Testis (tissue), 3 donors: ENCODE results near the gene MGAT5. TPM values are rescaled to one million over a fixed set of nuclear protein-coding genes. Genes with fewer than 3 reads are reported as not detected.

Experiments used
- DNase-seq: peaks from one replicate; pipeline ENCODE4 v3.0.0-alpha.2; 2019
- H3K27ac ChIP-seq, 2 donors: fragments of 200-600 bp; sonication (generic); one replicate each; pipeline ENCODE4 v1.5.1; 2019
- H3K27me3 ChIP-seq: fragments of 200-600 bp; sonication (generic); one replicate; pipeline ENCODE4 v1.5.1; 2019
- H3K36me3 ChIP-seq: fragments of 200-600 bp; sonication (generic); one replicate; pipeline ENCODE4 v1.5.1; 2017; ENCODE audit warnings: low read depth; ENCODE audit errors: missing control alignments
- H3K4me1 ChIP-seq: fragments of 200-600 bp; sonication (generic); one replicate; pipeline ENCODE4 v1.5.1; 2019
- H3K4me3 ChIP-seq, 2 donors: fragments of 200-600 bp; sonication (generic); one replicate each; pipeline ENCODE4 v1.5.1; 2017 to 2019
- H3K9me3 ChIP-seq: fragments of 200-600 bp; sonication (generic); one replicate; pipeline ENCODE4 v1.5.1; 2017
- CTCF ChIP-seq, 3 experiments: fragments of 450-650 bp in 2 of 3; fragments of 200-600 bp in 1 of 3; sonication (generic) in 1 of 3; IDR thresholded peaks; one replicate each; pipeline ENCODE4 v1.5.1; 2016 to 2019; ENCODE audit warnings: antibody characterized with exemption in 3 of 3, mild to moderate bottlenecking in 2 of 3, moderate library complexity in 1 of 3
- POLR2A ChIP-seq: fragments of 450-650 bp; IDR thresholded peaks from one replicate; pipeline ENCODE4 v1.6.1; 2017; ENCODE audit warnings: antibody characterized with exemption, mild to moderate bottlenecking, moderate library complexity
- WGBS, 2 donors: methylation state at CpG; one replicate each; pipeline ENCODE4 v1.1.5; 2018; 5-methylcytosine and 5-hydroxymethylcytosine counted together
- intact Hi-C: fragments of 100-400 bp; cut with DNase I; formaldehyde crosslinking; loops from one replicate; pipeline ENCODE4 v1.15.1; 2023; ENCODE audit warnings: low total_unique reads
- polyA plus RNA-seq: library from polyadenylated mRNA; stranded (reverse); fragments of 350-450 nt; fragmentation: Illumina TruSeq; extraction: RNeasy Lipid Tissue Mini Kit (QIAGEN cat#74804); gene quantifications from one replicate; pipeline ENCODE4 v1.2.3, GENCODE V29; 2014; ENCODE audit warnings: low read depth, low replicate concordance; ENCODE audit not compliant: insufficient read depth
- total RNA-seq, 2 donors: library from RNA; depleted of rRNA; stranded (reverse); fragments of >200 nt; gene quantifications; one replicate each; pipeline ENCODE4 v1.2.3, GENCODE V29; 2016

MGAT5 gene
- total and polyA plus RNA-seq, 3 donors from 2014 or later = 31.6 to 73.8 (median 64.5) TPM

- no peak for DNase-seq
- TF ChIP-seq CTCF (IDR thresholded peaks at IDR 0.05) (no peak), POLR2A (no peak)
- WGBS, 2 donors = 93 to 97% methylated on average over 2 of the region's 2 CpGs
- Histone ChIP-seq H3K36me3 (no peaks in the 10 kb centered on the region), H3K9me3 (no peaks in the 10 kb centered on the region), H3K27ac (no peak overlapping the region), H3K4me3 (no peak overlapping the region), H3K4me1 (no peaks in the 10 kb centered on the region), H3K27me3 (no peaks in the 10 kb centered on the region)
- intact Hi-C loops = no loop called here
Observed at GRCh38 chr2:134391751-134392160, 137.9 kb downstream of the MGAT5 start.

GRCh38 chr2:134392442-134393074 is 138.7 kb downstream of the MGAT5 start:
- TF ChIP-seq CTCF (IDR thresholded peaks at IDR 0.05) (no peak), POLR2A (no peak)
- Histone ChIP-seq H3K36me3 (no peaks in the 10 kb centered on the region), H3K27me3 (no peaks in the 10 kb centered on the region), H3K4me3 (no peak overlapping the region), H3K4me1 (no peaks in the 10 kb centered on the region), H3K9me3 (no peaks in the 10 kb centered on the region), H3K27ac (peak overlapping the region in 1 of 2 donors; percentile 10)
- 80 to 81% methylated on average over 7 of the region's 7 CpGs for WGBS, 2 donors
- intact Hi-C loops = no loop called here
- no peak for DNase-seq

- Histone ChIP-seq H3K4me3 (no peak overlapping the region), H3K9me3 (no peaks in the 10 kb centered on the region), H3K36me3 (no peaks in the 10 kb centered on the region), H3K4me1 (no peaks in the 10 kb centered on the region), H3K27me3 (no peaks in the 10 kb centered on the region), H3K27ac (no peak overlapping the region)
- intact Hi-C loops = no loop called here
- DNase-seq = peak; percentile 26
- no peak for TF ChIP-seq CTCF (IDR thresholded peaks at IDR 0.05)
- no peak for TF ChIP-seq POLR2A
- WGBS, 2 donors = 42 to 68% methylated on average over 3 of the region's 3 CpGs
Observed at GRCh38 chr2:134393075-134393461, 139.2 kb downstream of the MGAT5 start.

GRCh38 chr2:134395779-134396178 is 141.9 kb downstream of the MGAT5 start:
- WGBS, 2 donors = 94 to 100% methylated on average over 1 of the region's 1 CpG
- no peak for TF ChIP-seq CTCF (IDR thresholded peaks at IDR 0.05)
- no peak for TF ChIP-seq POLR2A
- Histone ChIP-seq H3K27me3 (no peaks in the 10 kb centered on the region), H3K9me3 (no peaks in the 10 kb centered on the region), H3K4me3 (no peak overlapping the region), H3K36me3 (no peaks in the 10 kb centered on the region), H3K4me1 (no peaks in the 10 kb centered on the region), H3K27ac (no peak overlapping the region)
- intact Hi-C loops = no loop called here
- no peak for DNase-seq

GRCh38 chr2:134396493-134396892 is 142.6 kb downstream of the MGAT5 start:
- H3K4me3 ChIP-seq = no peak overlapping the region
- intact Hi-C loops = no loop called here
- no peak for DNase-seq
- H3K9me3 ChIP-seq = no peaks in the 10 kb centered on the region
- 89 to 92% methylated on average over 6 of the region's 6 CpGs for WGBS, 2 donors
- H3K36me3 ChIP-seq = no peaks in the 10 kb centered on the region
- TF ChIP-seq CTCF (IDR thresholded peaks at IDR 0.05) = no peak
- H3K4me1 ChIP-seq = no peaks in the 10 kb centered on the region
- no peak overlapping the region for H3K27ac ChIP-seq
- no peaks in the 10 kb centered on the region for H3K27me3 ChIP-seq
